HG03060 (cell line): ENCODE data around the gene SLX4IP.

Source experiments
- ATAC-seq: cut with Tn5 transposase; IDR thresholded peaks from one replicate; pipeline ENCODE4 v1.9.1; 2021; ENCODE audit warnings: low read depth, moderate number of reproducible peaks; ENCODE audit not compliant: unreplicated experiment

The SLX4IP gene

DNA sequence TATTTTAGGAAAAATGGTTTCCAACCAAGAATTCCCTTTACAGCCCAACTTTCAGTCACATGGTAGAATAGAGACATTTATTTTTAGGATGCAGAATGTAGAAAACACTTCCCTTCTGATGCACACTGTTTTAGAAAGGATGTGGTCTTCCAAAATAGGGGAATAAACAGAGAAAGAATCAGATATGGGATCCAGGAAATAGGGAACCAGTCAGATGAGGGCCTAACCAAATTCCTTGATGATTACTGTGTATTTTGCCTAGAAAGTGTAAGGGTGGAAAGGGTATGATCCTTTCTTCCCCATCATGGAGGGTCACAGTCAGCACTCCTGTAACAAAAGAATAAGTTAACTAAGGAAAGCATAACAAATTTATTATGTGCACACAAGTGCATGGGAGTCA is 27.4 kb downstream of the SLX4IP start:
- ATAC-seq: no peak

DNA sequence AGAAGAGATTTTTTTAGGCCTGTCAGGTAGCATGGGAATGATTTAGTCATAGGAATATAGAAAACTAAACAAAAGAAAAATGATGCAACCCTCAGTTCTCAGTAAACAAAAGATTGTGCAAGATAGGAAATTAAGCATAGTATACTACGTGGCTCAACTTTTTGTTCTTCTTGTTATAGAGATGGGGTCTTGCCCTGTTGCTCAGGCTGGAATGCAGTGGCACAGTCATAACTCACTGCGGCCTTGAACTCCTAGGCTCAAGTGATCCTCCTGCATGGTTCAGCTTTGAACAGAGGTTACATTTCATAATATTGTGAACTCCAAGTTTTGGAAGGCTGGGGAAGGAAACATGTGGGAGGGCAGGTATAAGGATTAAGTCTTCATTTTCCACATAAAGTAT is 28.5 kb downstream of the SLX4IP start:
- no peak for ATAC-seq

DNA sequence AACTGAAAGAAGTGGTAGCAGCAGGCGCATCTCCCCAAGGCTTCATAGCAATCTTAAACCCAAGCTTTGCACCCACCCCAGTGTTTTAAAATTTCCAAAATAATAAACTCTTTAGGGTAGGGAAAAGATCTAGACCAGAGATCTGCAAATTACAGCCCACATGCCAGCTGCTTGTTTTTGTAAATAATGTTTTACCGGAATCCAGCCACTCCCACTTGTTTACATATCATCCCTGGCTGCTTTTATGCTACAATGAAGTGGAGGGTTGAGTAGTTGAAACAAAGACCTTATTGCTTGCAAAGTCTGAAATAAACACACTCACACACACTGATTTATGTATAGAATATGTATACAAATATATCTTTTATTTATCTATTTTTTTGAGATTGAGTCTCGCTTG is 30.0 kb downstream of the SLX4IP start:
- ATAC-seq: no peak

DNA sequence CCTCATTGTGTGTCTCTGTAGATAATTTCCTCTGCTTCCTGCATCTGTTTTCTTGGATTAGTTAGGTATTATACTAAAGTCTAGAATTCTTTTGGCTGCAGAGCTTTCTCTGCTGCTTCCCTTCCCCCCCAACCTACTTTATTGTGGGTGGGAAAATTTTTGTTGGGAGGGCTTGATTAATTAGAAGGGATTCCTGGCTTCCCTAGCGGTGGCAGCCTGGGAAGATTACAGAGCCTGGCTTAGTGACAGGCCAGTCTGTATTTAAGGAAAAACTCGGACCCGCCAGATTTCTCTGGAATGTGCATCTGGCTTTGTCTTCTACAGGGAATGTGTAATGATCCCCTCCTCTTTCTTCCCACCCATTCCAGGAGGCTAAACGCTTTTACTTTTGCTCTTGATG is 31.2 kb downstream of the SLX4IP start:
- no peak for ATAC-seq

DNA sequence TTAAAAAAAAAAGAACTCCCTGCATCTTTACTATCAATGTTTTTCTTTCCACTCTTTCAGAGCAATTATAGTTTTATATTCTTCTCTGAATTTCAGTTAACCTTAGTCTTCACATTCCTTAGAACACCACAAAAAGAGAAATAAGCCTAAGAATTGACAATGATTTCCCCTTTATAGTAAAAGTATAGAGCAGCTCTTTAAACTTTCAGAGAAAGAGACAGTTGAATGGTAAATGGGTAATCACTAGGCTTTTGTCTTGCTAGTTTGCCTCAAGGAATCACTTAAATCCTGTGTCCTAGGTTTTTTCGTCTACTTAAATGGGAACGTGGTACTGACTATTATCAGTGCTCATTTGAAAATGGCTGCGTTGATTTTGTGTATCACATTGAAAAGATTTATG is 31.8 kb downstream of the SLX4IP start:
- no peak for ATAC-seq

DNA sequence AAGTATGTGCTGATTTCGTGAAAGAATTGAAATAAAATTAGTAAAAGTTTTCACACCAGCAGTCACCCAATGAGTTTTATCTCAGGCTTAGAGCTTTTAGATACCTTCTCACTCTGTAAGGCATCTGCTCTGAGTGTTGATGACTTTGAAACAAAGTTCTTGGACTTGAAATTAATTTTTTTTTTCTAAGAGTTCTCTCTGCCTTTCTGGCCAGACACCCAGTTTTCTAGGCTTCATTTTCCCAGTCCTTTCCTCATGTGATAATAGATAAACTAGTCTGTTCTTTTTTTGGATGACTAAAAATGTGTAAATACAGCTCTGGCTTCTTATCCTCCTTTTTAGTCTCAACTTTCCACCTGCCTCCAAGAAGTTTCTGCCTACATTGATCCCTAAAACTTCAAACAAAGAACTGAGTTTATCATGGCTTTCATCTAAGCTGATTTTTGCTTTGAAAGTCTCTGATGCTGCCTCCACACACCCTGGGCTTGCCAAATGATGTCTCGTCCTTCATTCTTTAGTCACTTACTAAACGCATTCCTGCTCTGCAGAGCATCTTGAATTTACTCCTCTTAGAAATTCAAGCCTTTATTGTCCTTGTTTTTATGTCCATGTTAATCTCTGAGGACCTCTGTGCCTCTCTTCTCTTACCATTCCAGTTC is 32.7 kb downstream of the SLX4IP start:
- no peak for ATAC-seq

DNA sequence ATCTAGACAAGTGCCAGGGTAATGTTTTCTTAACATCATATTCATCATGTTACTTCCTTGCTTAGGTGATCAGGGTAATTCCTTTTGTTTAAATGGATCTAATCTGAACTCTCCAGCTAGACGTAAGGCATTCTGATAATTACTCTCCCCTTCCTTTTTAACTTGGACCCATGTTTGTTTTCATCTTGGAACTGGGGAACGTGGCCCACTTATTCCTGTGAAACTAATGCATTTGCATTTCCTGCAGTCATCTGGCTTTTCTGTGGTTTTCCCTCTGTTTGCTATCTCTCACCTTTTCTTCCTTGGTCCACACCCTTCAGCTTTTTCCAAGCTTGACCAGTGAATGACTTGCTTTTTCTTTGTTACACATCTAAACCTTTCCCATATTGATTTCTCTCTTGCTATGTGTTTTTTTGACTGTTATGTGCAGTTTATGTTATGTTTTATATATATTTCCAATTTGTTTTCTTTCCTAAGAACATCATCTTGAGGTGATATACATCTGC is 33.3 kb downstream of the SLX4IP start:
- no peak for ATAC-seq

DNA sequence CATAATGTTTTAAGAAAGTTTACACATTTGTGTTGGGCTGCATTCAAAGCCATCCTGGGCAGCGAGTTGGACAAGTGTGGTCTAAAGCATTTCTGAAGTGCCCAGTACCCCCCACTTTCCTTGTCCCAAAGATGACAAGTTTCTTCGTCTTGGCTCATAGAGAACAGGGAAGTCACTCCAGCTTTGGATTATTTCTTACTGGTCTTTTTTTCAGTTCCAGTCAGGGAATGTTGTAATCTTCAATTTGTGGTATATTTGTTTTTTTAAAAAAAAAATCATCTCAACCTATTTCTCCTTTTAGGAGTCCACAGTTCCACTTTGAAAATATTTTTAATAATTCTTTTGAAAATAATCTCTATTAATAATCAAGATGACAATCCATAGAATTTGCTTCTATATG is 34.0 kb downstream of the SLX4IP start:
- no peak for ATAC-seq

DNA sequence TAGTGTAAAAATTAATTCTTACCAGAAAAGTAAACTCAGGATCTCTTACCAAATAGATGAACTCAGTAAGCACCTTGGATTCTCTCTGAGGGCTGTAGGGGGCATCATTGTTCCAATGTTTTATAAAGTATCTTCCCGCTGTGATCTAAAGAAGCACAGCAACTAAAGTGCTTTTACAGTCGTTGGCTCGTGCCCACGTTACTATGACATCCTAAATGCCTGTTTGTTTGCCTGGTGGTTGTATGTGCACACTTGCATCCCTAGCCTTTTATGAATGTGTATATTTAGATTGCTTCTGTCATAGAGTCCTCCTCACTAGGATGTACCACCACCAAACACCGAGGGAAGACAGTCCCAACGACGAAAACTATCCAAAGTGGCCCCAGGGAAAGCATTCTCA is 34.5 kb downstream of the SLX4IP start:
- no peak for ATAC-seq

DNA sequence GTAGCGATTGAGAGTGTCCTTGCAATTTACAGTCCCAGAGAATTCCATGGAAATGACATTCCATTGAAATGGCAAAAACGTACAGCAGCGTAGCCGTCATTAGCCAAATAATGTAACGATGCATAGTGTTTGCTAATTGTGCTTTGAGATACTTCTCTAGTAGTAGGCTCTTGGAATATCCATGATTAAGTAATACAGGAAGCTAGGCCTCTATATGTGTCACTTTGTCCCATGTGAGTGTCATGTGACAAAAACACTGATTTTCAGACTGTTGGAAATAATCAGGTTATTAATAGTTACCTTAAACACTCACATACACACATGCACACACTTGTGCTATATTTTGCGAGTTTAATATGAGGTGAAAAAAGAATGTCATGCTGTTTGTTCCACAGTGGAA is 35.2 kb downstream of the SLX4IP start:
- ATAC-seq: no peak

DNA sequence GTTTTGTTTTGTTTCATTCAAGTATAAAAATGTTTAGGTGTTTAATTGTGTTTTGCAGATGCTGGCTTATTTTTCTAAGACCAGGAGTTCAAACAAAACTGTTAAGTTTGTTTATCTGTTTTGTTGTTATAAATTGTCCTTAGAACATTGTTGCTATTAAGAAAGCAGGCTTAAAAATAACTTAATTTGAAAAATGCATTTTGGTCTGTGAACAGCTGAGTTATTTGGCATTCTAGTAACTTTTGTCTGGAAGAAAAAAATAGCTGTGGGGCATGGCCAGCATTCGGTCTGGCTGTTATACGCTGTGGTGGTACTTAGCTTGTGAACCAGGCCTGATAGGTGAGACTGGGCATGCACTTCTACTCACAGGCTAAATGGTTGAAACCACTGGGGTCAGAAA is 37.8 kb downstream of the SLX4IP start:
- no peak for ATAC-seq

DNA sequence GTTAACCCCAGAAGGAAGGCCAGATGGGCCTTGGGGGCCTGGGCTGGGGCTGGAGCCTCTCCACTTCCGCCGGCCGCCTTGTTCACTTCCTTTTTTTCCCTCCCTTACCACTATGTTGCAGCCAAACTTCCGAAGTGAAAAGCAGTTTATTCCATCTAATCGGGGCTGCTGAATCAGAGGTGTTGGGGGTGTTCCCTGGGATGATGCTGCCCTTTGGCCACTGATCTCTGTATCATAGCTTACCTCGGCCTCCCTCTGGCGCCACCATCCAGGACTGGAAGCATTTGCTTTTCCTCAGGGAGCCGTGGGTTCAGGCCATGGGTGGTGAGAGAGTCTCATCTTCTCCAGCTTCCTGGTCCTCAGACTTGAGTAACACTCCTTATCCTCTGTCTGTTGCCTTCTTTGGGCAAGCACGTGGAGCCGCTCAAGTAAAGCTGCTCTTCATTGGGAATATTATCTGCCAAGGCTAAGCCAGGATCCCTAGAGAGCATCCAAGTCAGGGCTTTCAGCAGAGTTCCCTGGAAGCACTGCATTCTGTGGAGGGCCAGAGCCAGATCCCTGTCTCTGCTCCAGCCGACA is 39.6 kb downstream of the SLX4IP start:
- no peak for ATAC-seq

DNA sequence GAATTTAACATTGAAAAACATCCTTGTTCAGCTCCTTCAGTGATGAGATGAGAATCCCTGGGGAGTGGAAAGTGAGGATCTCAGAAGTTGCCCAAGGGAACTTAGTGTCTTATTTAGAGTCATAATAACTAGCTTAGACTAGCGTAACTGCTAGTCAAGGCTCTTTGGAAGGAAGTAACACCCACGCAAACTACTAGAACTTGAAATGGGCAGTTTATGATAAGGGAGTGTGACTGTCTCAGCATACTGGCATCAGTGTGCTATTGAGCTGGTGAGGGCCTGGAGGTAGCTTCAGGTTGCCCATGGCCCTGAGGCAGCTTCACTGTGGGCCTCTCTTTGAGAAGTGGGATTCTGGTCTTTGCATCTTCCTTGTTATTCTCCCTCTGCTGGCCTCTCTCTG is 40.1 kb downstream of the SLX4IP start:
- no peak for ATAC-seq

DNA sequence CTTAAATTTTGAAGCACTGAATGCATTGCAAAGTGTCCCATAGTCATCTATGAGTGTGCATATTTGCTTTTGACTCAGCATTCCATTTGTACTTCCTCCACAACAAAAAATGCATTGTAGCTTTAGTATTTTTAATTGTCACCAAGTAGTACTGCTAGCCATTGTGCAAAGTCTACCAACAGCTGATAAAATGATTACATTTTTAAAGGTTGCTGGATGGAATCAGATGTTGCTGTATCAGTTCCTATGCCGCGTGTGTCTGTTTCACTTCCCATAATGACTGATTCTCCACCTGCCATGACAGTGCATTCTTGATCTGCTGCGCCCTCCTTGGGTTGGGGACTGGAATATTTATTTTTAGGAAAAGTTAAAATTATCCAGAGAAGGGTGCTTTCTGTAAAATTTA is 41.2 kb downstream of the SLX4IP start:
- peak; percentile 71 for ATAC-seq

DNA sequence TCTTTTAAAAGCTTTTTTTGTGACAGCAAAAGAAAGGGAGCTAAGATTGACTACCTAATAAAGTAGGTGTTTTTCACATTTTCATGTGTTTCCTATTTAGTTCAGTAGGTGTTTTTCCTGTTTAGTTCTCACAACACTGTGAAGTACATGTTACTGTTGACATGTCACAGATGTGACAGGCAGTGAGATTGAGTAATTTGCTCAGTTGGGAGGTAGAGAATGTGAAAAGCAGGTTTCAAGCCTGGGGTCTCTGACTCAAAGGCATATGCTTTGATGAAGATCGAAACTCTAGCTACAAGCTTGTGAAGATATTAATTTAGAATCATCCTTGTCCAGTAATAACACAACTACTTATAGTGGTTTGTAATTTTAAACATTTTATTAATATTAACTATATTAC is 43.1 kb downstream of the SLX4IP start:
- peak; percentile 56 for ATAC-seq

DNA sequence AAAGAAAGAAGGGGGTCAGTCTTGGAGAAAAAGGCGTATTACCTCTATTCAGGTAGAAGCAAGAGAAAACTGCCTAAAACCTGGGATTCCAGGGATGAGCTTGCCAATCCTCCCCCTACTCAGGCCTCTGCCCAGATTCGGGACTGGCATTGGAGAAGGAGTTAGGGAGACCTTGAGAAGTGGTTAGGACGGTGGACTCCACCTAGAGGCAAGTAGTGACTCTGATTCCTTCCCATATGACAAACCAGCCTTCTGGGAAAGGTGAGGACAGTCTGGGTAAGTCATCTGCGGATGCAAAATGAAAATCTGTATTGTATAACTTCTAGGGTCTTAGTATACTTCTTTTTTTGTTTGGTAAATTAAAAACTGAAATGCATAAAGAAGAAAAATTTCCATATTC is 43.8 kb downstream of the SLX4IP start:
- ATAC-seq: no peak

DNA sequence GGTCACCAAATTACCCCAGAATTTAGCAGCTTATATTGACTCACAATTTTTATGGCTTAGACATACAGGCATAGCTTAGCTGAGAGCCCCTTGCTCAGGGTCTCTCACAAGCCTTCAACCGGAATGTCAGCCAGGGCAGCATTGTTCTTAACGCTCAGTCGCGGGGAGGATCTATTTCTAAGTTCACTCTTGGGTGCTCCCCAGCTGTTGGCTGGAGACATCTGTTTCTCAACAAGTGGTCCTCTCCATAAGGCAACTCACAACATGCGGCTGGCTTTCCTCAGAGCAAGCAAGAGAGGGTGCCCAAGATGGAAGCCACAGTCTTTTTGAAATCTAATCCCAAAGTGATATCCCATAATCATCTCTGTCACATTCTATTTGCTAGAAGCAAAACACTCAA is 46.6 kb downstream of the SLX4IP start:
- no peak for ATAC-seq

DNA sequence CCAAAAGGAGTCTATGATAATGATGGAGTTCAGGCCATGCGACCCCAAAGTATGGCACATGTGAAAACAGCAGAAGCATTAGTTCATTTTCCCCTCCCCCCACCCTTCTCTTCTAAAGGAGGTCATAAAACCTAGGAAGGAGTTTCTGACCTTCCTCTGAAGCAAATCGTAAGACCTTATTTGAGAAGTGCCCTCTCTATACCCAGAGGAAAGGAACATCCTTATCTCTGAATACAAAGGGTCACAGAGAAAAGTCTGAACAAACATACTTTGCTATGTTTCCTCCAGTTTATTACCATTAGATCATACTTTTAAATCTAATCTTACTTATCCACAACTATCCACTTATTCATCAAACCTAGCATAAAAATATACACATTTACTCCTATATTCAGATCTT is 48.6 kb downstream of the SLX4IP start:
- no peak for ATAC-seq

DNA sequence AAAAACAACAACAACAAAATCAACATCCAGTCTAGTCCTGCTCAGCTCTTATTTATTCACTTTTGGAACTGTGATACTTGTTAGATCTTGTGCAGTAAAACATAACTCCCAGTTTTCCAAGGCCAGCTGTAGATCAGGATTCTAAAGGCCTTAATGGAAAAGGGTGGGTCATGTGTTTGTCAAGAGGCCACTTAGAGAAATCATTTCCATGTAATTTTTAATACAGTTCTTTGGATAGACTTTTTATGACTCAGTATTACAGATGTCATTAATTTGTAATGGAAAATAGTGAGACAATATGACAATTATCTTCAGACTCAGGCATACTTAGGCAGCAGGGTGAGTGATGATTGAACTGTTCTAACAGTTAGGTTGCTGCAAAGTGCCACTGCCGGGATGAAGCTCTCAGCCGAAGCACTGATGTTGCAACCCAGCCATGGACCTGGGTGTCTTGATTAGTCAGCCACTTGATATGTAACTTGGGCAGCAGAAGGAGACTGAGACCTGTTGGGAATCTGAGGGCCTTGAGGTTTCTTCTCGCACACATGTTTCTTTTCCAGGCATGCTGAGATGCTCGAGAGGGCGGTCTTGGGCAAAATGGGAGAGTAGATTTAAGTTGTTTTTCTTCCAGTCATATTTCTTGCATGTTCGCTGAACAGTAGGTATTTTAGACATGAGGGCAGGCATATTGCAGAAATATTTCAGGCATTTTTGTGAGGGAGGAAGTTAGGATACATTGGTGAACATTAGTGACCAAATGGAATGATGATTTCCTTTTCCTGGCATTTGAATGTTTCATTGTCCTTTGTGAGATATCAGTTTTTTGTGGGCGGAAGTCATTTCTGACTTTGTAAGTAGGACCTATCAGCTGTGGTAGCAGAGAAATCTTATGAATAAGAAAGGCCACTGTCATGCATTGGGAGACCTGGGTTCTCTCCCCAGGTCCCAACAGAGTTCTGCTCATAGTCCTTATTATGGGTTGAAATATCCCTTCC is 52.3 kb downstream of the SLX4IP start:
- ATAC-seq: no peak

DNA sequence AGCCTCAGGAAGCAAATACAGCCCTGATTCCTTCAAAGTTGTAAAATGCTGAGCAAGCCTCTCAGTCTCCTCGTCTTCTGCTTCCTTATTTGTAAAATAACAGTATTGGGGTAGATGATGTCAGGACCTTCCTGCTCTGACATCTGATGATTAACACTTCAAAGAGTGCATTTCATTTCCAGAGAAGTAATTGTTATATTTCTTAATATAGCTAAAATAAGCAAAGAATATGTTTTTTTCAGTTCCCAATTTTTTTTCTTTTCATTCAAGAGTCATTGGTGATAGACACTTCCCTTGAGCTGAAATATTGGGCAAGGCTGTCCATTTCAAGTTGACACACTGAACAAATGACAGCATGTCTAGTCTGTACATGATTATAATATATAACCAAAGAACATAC is 53.4 kb downstream of the SLX4IP start:
- no peak for ATAC-seq

DNA sequence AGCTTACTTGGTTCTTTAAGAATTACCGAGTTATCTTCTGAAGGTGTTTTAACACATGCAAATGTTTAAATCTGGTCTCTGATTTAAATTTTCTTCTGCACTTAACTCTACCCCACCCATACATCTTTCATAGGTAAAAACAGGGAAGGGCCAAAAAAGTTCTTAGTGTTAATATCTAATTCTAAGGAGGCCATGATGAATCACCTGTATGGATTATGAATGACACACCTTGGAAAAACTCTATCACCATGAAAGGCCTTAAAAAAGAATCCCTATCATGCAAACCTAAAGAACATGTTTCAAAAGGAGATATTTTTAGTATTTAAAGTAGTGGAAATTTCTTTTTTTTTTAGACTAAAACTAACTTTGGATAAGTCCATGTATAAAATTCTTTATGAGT is 54.7 kb downstream of the SLX4IP start:
- no peak for ATAC-seq
